Measurements from ENCODE around the gene PLCL2. TPM values are rescaled to one million over a fixed set of nuclear protein-coding genes. Genes with fewer than 3 reads are reported as not detected.

PLCL2 gene
- total and polyA plus RNA-seq, 9 donors = 12.6 to 54.2 (median 24.7) TPM

- H3K9me3 ChIP-seq = peaks cover 0 to 6% of the 10 kb centered on the region in 2 donors
- H3K4me1 ChIP-seq (ENCODE audit: insufficient read depth) = peaks cover 2% of the 10 kb centered on the region
- no peak overlapping the region for H3K27ac ChIP-seq
- no peaks in the 10 kb centered on the region for H3K36me3 ChIP-seq
- TF ChIP-seq POLR2A (IDR thresholded peaks at IDR 0.05) (no peak), CTCF (IDR thresholded peaks at IDR 0.05) (no peak), EP300 (IDR thresholded peaks at IDR 0.05) (no peak)
- 75 to 87% (median 85%) methylated on average over 4 of the region's 4 CpGs for WGBS, 3 donors
- no peaks in the 10 kb centered on the region for H3K27me3 ChIP-seq
- intact Hi-C loops (cut with DNase I) = no loop called here
- DNase-seq = no peak
- H3K4me3 ChIP-seq = no peak overlapping the region
These were observed 172.6 kb downstream of the PLCL2 start for GRCh38 chr3:17057321-17057720.

- H3K9me3 ChIP-seq = no peaks in the 10 kb centered on the region
- intact Hi-C loops (cut with DNase I) = no loop called here
- 92 to 94% (median 94%) methylated on average over 5 of the region's 5 CpGs for WGBS, 3 donors
- H3K27ac ChIP-seq = no peak overlapping the region
- no peaks in the 10 kb centered on the region for H3K36me3 ChIP-seq
- H3K4me3 ChIP-seq = no peak overlapping the region
- no peak for TF ChIP-seq EP300 (IDR thresholded peaks at IDR 0.05)
- TF ChIP-seq POLR2A (IDR thresholded peaks at IDR 0.05) = no peak
- TF ChIP-seq CTCF (IDR thresholded peaks at IDR 0.05) = no peak
- H3K27me3 ChIP-seq = no peaks in the 10 kb centered on the region
- peaks cover 4% of the 10 kb centered on the region for H3K4me1 ChIP-seq (ENCODE audit: insufficient read depth)
- DNase-seq = no peak
These were observed 175.3 kb downstream of the PLCL2 start for GRCh38 chr3:17059989-17060550.

GRCh38 chr3:17061005-17061404 is 176.2 kb downstream of the PLCL2 start:
- no peaks in the 10 kb centered on the region for H3K9me3 ChIP-seq
- no peak overlapping the region for H3K27ac ChIP-seq
- intact Hi-C loops (cut with DNase I) = no loop called here
- H3K36me3 ChIP-seq = no peaks in the 10 kb centered on the region
- 93 to 99% (median 97%) methylated on average over 3 of the region's 3 CpGs for WGBS, 3 donors
- no peak overlapping the region for H3K4me3 ChIP-seq
- no peak for TF ChIP-seq CTCF (IDR thresholded peaks at IDR 0.05)
- no peak for TF ChIP-seq POLR2A (IDR thresholded peaks at IDR 0.05)
- TF ChIP-seq EP300 (IDR thresholded peaks at IDR 0.05) = no peak
- peaks cover 2% of the 10 kb centered on the region for H3K4me1 ChIP-seq (ENCODE audit: insufficient read depth)
- H3K27me3 ChIP-seq = no peaks in the 10 kb centered on the region
- no peak for DNase-seq

- intact Hi-C loops (cut with DNase I) = no loop called here
- Histone ChIP-seq H3K4me1 (ENCODE audit: insufficient read depth) (peaks cover 2% of the 10 kb centered on the region), H3K36me3 (no peaks in the 10 kb centered on the region), H3K27me3 (no peaks in the 10 kb centered on the region), H3K9me3 (no peaks in the 10 kb centered on the region), H3K27ac (no peak overlapping the region), H3K4me3 (no peak overlapping the region)
- 16 to 55% (median 23%) methylated on average over 3 of the region's 3 CpGs for WGBS, 3 donors
- TF ChIP-seq CTCF (IDR thresholded peaks at IDR 0.05) (no peak), POLR2A (IDR thresholded peaks at IDR 0.05) (no peak), EP300 (IDR thresholded peaks at IDR 0.05) (no peak)
- no peak for DNase-seq
These were observed 178.0 kb downstream of the PLCL2 start for GRCh38 chr3:17062736-17063135.

All from ovary (tissue), 9 donors.